HG03064 (cell line): ENCODE data around the gene PUM1.
"Not testable (repeated sequence)": the region's sequence is repeated elsewhere in the genome, so short reads cannot be mapped to it uniquely, and the experiment has no call there.

Experiments used
- ATAC-seq: cut with Tn5 transposase; IDR thresholded peaks from one replicate; pipeline ENCODE4 v1.9.1; 2021; ENCODE audit warnings: low read depth; ENCODE audit not compliant: unreplicated experiment

Gene PUM1

GRCh38 chr1:30968220-30968971 lies 97.1 kb downstream of the PUM1 start:
- ATAC-seq, result no peak

GRCh38 chr1:30966690-30967369 lies 98.7 kb downstream of the PUM1 start:
- ATAC-seq, result no peak

- ATAC-seq, result no peak
These were observed 99.5 kb downstream of the PUM1 start for GRCh38 chr1:30965924-30966599.

GRCh38 chr1:30964706-30965105 lies 100.8 kb downstream of the PUM1 start:
- no peak for ATAC-seq

- ATAC-seq, result no peak
These were observed 102.7 kb downstream of the PUM1 start for GRCh38 chr1:30962609-30963508.

- ATAC-seq, result no peak
These were observed 107.8 kb downstream of the PUM1 start for GRCh38 chr1:30957560-30958222.

GRCh38 chr1:30955448-30956015 lies 110.0 kb downstream of the PUM1 start:
- no peak for ATAC-seq

- ATAC-seq, result no peak
These were observed 111.8 kb downstream of the PUM1 start for GRCh38 chr1:30953685-30954084.

- ATAC-seq, result no peak
These were observed 113.4 kb downstream of the PUM1 start for GRCh38 chr1:30952098-30952497.

GRCh38 chr1:30950700-30951099 lies 114.8 kb downstream of the PUM1 start:
- ATAC-seq, result no peak

GRCh38 chr1:30950053-30950452 lies 115.5 kb downstream of the PUM1 start:
- no peak for ATAC-seq

GRCh38 chr1:30949487-30949838 lies 116.1 kb downstream of the PUM1 start:
- not testable (repeated sequence) for ATAC-seq

GRCh38 chr1:30948813-30949486 lies 116.6 kb downstream of the PUM1 start:
- not testable (repeated sequence) for ATAC-seq

GRCh38 chr1:30948278-30948677 lies 117.2 kb downstream of the PUM1 start:
- ATAC-seq, result no peak

- no peak for ATAC-seq
These were observed 118.3 kb downstream of the PUM1 start for GRCh38 chr1:30947212-30947611.

GRCh38 chr1:30942326-30942963 lies 123.1 kb downstream of the PUM1 start:
- ATAC-seq, result no peak

GRCh38 chr1:30940541-30940940 lies 125.0 kb downstream of the PUM1 start:
- no peak for ATAC-seq

- no peak for ATAC-seq
These were observed 128.9 kb downstream of the PUM1 start for GRCh38 chr1:30936541-30937171.
